ENCODE data around the gene ME2.
A peak's percentile ranks its signal among the peaks of the same experiment; 100 is the strongest.
"Not testable (repeated sequence)": the region's sequence is repeated elsewhere in the genome, so short reads cannot be mapped to it uniquely, and the experiment has no call there.

Gene ME2

GRCh38 chr18:50911006-50911405 is 32.1 kb downstream of the ME2 start:
- DNase-seq (ENCODE audit: low read depth in 1 of 2, low spot score in 1 of 2) = no peak

DNA sequence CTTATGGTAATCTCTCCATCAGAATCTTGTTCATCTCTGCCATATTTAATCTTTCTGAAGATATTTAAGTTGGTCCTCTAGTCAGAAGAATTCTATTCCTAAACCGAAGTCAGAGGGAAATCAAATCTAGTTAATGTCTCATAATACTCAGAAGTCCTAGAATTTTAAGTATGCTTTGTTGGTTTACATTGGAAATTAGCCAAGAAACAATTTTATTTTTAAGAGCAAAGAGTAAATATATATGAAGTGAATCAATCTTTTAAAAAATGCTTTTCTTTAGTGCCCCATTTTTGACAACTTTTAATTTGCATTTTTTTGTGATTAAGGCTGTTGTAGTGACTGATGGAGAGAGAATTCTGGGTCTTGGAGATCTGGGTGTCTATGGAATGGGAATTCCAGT is 38.1 kb downstream of the ME2 start:
- no peak for DNase-seq (ENCODE audit: low read depth in 1 of 2, low spot score in 1 of 2)

DNA sequence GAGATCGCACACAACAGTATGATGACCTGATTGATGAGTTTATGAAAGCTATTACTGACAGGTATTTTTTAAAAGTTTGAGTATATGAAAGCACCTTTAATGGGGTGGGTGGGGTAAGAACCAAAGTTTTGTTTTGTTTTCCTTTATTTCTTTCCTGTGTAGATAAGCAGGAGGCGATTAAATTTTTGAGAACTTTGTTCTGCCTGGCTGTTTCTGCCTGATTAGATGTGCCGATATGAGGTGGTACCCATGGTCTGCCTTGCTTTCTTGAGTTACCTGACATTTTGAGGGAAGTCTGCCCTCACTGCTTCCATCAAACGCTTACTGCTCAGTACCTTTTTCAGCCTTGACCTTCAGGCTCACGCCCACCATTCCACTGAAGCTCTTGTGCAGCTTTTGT is 39.2 kb downstream of the ME2 start:
- no peak for DNase-seq (ENCODE audit: low read depth in 1 of 2, low spot score in 1 of 2)

DNA sequence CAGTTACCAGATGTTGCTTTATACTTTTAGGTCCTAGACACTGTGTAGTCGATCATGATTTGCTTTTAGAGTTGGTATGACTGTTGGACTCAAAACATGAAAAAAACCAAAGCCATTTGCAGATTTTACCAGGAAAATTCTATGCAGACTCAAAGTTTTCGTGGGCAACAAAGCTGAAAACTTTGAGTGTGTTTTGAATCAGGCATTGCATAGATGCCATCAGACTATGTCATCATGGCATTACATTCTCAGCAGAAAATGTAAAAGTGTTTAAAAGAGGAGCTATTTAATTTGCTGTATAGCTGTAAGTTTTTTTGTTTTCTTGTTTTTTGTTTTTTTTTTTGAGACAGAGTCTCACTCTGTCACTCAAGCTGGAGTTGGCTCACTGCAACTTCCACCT is 45.5 kb downstream of the ME2 start:
- DNase-seq (ENCODE audit: low read depth in 1 of 2, low spot score in 1 of 2) = no peak

- no peak for DNase-seq (ENCODE audit: low read depth in 1 of 2, low spot score in 1 of 2)
Measured at GRCh38 chr18:50926521-50926920, 47.6 kb downstream of the ME2 start.

DNA sequence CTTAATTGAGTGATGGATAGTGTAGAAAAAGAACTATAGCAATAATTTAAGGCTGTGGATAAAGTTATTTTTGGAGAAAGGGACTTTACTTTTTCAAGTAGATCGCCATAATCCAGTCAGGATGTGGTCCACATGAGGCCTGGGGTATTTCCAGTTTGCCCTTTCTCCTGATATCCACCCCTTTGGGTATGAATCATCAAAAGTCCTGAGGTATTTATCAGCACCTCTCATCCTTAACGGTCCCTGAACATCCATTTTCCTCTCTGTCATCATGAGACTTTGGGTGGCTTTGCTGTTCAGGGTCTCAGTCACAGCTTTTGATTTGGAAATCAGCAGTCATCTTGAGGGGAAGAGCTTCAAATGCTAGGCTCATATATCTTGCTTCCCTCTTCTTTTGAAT is 49.6 kb downstream of the ME2 start:
- DNase-seq (ENCODE audit: low read depth in 1 of 2, low spot score in 1 of 2) = no peak

- no peak for DNase-seq (ENCODE audit: low read depth in 1 of 2, low spot score in 1 of 2)
Measured at GRCh38 chr18:50933684-50934083, 54.8 kb downstream of the ME2 start.

DNA sequence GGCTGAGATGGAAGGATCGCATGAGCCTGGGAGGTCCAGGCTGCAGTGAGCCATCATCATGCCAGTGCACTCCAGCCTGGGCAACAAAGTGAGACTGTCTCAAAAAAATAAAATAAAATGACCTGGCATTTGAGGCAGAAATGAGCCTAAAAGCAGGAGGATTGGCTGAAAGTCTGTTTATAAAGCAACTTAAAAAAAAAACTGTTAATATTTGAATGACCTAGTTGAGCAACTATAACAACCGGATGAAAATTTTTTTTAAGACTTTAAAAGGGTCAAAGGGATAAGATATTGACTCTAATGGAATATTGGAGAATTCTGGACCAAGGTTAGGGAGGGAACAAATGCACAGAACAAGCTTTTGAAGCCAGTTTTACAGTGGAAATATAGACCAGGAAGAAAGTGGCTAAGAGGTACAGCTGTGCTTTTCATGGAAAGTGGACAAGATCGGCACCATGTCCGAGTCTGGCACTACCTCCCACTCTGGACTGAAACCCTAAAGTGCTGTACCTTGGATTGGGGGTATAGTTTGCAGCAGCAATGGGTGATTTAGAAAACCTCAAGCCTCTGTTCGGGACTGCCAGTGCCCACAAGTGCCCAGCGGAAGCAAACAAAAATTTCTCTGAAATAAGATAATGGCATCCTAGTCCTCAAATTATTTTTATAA is 55.8 kb downstream of the ME2 start:
- no peak for DNase-seq (ENCODE audit: low read depth in 1 of 2, low spot score in 1 of 2)

DNA sequence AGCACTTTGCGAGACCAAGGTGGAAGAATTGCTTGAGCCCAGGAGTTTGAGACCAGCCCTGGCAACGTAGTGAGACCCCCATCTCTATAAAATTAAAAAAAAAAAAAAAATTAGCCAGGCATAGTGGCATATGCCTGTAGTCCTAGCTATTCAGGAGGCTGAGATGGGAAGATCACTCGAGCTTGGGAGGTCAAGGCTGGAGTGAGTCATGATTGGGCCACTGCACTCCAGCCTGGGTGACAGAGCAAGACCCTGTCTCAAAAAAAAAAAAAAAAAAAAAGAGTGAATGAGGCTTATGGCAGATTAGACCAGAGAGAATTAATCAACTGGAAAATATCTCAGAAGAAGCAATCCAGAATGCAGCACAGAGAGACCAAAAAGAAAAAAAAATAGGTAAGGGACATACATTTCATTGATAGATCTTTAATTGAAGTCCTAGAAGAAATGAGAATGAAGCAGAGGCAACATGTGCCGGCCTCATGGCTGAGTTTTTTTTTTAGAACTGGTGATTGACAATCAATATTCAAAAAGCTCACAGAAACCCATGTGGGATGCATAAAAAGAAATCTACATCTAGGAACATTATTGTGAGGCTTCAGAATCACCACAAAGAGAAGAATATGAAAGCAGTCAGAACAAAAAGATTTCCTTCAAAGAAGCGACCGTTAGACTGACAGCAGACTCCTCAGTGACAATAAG is 56.7 kb downstream of the ME2 start:
- DNase-seq (ENCODE audit: low read depth in 1 of 2, low spot score in 1 of 2) = no peak

- no peak for DNase-seq (ENCODE audit: low read depth in 1 of 2, low spot score in 1 of 2)
Measured at GRCh38 chr18:50937183-50937582, 58.3 kb downstream of the ME2 start.

DNA sequence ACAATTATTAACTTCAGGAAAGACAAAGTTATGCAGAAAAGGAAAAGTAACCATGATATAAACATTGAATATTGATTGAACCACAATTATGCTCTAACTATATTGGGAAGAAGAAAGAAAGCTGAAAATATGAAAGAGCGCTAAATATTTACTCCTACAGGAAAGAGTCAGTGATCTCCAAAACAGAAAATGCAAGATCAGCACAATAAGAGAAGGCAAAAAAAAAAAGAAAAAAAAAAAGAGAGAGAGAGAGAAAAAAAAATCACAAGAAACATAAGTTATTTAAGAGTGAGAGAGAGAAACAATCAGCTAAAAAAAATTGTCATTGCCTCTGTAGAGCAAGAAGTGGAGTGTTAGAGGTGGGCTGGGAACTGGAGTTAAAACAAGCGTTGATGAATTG is 60.0 kb downstream of the ME2 start:
- no peak for DNase-seq (ENCODE audit: low read depth in 1 of 2, low spot score in 1 of 2)

DNA sequence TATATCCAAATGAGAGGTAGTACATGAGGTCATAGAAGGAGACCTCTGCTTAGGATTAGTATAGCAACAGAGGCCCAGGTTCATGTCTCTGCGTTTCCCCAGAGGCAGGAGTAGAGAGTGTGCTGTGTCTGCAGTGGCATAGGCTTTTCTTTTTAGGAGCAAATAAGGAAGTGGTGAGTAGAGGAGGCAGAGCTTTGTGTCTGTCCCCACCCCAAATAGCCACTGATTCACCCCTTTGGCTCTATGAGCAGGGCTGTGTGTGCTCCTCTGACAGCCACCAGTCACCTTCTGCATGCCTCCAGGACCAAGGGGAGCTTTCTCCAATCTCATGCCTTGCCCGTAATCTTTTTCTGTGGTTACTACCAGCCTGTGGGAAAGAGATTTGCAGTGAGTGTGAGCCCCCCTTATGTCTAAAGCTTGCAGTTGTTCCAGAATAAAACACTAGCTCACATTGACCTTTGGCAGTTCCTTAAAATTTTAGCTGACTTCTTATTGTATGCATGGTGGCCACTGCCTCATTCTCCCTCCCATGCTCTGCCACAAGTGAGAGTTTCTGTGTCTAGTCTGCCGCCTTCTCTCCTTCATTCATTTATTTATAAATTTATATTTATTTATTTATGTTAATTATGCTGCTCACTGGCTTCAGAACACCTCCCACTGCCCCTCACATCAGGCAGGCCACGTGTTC is 65.5 kb downstream of the ME2 start:
- no peak for DNase-seq (ENCODE audit: low read depth in 1 of 2, low spot score in 1 of 2)

DNA sequence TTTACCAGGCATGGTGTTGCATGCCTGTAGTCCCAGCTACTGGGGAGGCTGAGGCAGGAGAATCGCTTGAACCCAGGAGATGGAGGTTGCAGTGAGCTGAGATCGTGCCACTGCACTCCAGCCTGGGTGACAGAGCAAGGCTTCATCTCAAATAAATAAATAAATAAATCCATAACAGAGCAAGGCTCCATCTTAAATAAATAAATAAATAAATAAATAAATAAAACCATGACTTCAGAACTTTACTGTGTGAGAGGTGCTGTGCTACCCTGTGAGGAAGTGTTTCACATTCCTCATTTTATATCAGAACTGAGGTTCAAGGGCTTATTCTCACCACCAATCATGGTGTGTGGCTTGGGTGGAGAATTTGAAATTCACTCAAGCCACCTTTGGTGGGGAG is 67.0 kb downstream of the ME2 start:
- DNase-seq (ENCODE audit: low read depth in 1 of 2, low spot score in 1 of 2) = not testable (repeated sequence)

DNA sequence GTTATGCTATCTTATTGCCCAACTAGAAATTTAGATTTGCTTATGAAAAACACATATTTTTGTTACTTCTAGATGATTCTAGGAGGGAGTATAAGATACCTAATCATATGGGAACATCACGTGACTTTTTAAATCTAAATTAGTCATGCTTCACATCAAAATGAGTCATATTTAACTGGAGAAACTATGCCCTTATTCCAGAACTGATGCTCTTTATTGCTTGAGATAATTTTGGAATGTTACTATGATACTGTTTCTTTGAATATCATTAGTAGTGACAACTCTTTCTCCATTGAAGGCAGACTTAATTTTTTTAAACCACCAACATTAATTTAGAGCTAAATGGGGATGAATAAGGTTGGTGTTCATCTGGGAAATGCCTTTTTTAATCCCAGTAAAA is 69.0 kb downstream of the ME2 start:
- DNase-seq (ENCODE audit: low read depth in 1 of 2, low spot score in 1 of 2) = no peak

DNA sequence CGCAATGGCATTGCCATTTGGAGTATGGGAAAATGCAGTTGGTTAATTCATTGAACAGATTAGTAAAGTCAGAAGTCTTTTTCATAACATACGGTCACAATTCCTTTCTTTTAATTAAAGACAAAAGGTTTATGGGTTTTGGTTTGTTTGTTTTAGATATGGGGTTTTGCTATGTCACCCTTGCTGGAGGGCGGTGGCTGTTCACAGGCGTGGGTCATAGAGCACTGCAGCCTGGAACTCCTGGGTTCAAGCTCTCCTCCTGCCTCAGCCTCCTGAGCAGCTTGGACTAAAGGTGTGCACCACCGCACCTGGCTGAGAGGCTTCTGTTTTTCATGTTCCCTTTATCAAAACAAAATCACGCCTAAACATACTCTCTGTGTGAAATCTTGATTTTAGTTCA is 70.3 kb downstream of the ME2 start:
- DNase-seq (ENCODE audit: low read depth in 1 of 2, low spot score in 1 of 2) = no peak

- DNase-seq (ENCODE audit: low read depth in 1 of 2, low spot score in 1 of 2) = no peak
Measured at GRCh38 chr18:50950626-50951025, 71.7 kb downstream of the ME2 start.

- DNase-seq (ENCODE audit: low read depth in 1 of 2, low spot score in 1 of 2) = no peak
Measured at GRCh38 chr18:50953822-50954221, 74.9 kb downstream of the ME2 start.

DNA sequence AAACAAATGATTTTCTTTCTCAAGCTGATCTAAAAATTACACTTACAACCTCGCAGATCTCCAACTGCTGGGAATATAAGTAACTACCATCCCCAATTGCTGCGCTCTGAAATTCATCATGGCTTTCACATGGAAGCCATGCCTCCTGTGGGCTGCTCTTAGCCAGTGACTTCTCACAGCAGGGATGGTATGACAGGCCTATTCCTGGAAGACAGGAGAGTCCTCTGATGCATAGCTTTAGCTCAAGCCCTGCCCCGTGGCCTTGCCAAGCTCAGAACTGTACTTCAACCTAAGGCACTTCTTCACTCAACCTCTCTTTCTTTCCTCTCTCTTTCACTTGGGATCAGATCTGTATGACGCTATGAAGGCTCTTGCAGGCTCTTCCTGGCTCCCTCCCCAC is 76.3 kb downstream of the ME2 start:
- no peak for DNase-seq (ENCODE audit: low read depth in 1 of 2, low spot score in 1 of 2)

- DNase-seq (ENCODE audit: low read depth in 1 of 2, low spot score in 1 of 2) = no peak
Measured at GRCh38 chr18:50956116-50956515, 77.2 kb downstream of the ME2 start.

- no peak for DNase-seq (ENCODE audit: low read depth in 1 of 2, low spot score in 1 of 2)
Measured at GRCh38 chr18:50961974-50962373, 83.1 kb downstream of the ME2 start.

DNA sequence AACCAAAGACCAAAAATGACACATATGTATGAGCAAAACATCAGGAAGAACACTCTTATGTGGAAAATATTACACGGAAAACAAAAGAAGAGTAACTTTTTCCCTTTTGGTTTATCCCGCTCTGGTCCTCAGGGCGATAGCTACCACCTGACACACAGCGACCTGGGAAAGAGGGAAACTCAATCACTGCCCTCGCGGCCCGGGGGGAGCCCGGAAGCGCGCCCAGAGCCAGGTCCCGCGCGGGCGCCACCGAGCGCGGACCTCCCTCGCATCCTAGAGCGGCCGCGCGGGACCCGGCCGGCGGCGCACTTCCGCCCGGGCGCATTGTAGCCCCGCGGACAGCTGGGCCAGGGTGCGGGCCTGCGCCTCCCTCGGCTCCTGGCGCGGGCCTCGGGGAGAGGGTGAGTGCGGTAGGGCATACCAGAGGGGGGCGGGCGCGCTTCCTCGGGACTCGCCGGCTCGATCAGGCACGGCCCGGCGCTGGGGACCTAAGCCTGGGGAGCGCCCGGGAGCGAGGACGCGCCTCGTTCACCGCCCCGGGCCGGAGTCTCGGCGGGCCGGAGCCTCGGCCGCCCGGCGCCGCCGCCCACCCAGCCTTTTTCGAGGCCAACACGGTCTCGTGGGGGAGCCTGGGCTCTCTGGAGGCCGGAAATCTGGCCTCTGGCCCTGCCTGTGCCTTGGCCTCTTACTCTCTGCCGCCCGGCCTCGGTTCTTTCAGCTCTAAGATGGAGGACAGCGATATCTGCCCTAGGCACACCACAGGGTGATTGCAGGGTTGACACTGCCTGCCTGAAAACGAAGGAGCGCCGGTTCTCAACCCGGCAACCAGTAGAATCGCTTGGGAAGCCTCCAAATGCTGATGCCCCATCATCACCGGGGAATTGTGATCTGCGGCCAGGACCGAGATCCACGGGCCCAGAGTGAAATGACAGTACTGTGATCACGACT is 89.1 kb downstream of the ME2 start, which contains the start of gene ELAC1:
ELAC1 (plus strand) TSS at position 327 of the 948 bp plus-strand sequence. CDS start 6,365 bp downstream, outside the sequence.
- DNase-seq (ENCODE audit: low read depth in 1 of 2, low spot score in 1 of 2) = peak; percentile 49
